ENCODE results near the gene LAMTOR3.
A peak's percentile ranks its signal among the peaks of the same experiment; 100 is the strongest.

LAMTOR3 gene

GRCh38 chr4:99915449-99915848 lies 21.2 kb upstream of the LAMTOR3 start:
- TF ChIP-seq CTCF (IDR thresholded peaks at IDR 0.05) = no peak
- TF ChIP-seq ZFX (IDR thresholded peaks at IDR 0.05; ENCODE audit: borderline replicate concordance) = no peak
- H3K27ac ChIP-seq = no peak overlapping the region

- TF ChIP-seq CTCF (IDR thresholded peaks at IDR 0.05) (no peak), ZFX (IDR thresholded peaks at IDR 0.05; ENCODE audit: borderline replicate concordance) (no peak)
- peak overlapping the region; percentile 68 for H3K27ac ChIP-seq
These were observed 771 bp upstream of the LAMTOR3 start for GRCh38 chr4:99894998-99895397.

GRCh38 chr4:99893839-99894160 lies 427 bp downstream of the LAMTOR3 start:
- TF ChIP-seq ZFX (IDR thresholded peaks at IDR 0.05; ENCODE audit: borderline replicate concordance) (no peak), CTCF (IDR thresholded peaks at IDR 0.05) (no peak)
- H3K27ac ChIP-seq = peak overlapping the region; percentile 68

- no peak overlapping the region for H3K27ac ChIP-seq
- no peak for TF ChIP-seq CTCF (IDR thresholded peaks at IDR 0.05)
- TF ChIP-seq ZFX (IDR thresholded peaks at IDR 0.05; ENCODE audit: borderline replicate concordance) = no peak
These were observed 1.2 kb downstream of the LAMTOR3 start for GRCh38 chr4:99893029-99893428.

GRCh38 chr4:99891351-99891750 lies 2.9 kb downstream of the LAMTOR3 start:
- no peak for TF ChIP-seq ZFX (IDR thresholded peaks at IDR 0.05; ENCODE audit: borderline replicate concordance)
- TF ChIP-seq CTCF (IDR thresholded peaks at IDR 0.05) = no peak
- H3K27ac ChIP-seq = no peak overlapping the region

GRCh38 chr4:99887837-99888236 lies 6.4 kb downstream of the LAMTOR3 start:
- no peak for TF ChIP-seq CTCF (IDR thresholded peaks at IDR 0.05)
- TF ChIP-seq ZFX (IDR thresholded peaks at IDR 0.05; ENCODE audit: borderline replicate concordance) = no peak
- no peak overlapping the region for H3K27ac ChIP-seq

GRCh38 chr4:99886146-99886545 lies 8.1 kb downstream of the LAMTOR3 start:
- TF ChIP-seq CTCF (IDR thresholded peaks at IDR 0.05) (no peak), ZFX (IDR thresholded peaks at IDR 0.05; ENCODE audit: borderline replicate concordance) (no peak)
- H3K27ac ChIP-seq = no peak overlapping the region
